ENCODE measurements around the gene MAPK8IP1.

The MAPK8IP1 gene

DNA sequence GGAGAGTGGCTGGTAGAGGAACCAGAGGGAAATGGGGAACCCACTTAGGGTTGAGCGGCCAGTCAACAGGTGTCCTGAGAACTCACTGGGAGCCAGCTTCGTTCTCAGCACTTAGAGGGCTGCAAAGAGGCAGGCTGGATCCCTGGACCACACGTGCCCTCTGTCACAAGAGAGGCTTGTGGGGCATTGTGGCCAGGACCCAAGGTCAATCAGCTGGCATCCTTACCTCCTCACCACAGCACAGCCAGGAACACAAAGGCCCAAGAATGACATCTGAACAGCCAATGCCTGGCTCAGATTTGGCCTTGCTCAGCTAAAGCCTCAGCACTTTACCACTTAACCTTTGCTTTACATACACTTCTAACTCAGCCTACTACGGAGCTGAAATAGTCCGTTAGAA, 7.4 kb downstream of the MAPK8IP1 start:
- TF ChIP-seq REST (IDR thresholded peaks at IDR 0.05; ENCODE audit: insufficient replicate concordance, low read depth) (no peak), SPI1 (IDR thresholded peaks at IDR 0.05; ENCODE audit: borderline replicate concordance, low read depth) (no peak), GABPA (IDR thresholded peaks at IDR 0.05; ENCODE audit: low read depth) (no peak), POLR2AphosphoS5 (IDR thresholded peaks at IDR 0.05; ENCODE audit: low read depth) (no peak)
- TF ChIP-seq, protein P1, sequence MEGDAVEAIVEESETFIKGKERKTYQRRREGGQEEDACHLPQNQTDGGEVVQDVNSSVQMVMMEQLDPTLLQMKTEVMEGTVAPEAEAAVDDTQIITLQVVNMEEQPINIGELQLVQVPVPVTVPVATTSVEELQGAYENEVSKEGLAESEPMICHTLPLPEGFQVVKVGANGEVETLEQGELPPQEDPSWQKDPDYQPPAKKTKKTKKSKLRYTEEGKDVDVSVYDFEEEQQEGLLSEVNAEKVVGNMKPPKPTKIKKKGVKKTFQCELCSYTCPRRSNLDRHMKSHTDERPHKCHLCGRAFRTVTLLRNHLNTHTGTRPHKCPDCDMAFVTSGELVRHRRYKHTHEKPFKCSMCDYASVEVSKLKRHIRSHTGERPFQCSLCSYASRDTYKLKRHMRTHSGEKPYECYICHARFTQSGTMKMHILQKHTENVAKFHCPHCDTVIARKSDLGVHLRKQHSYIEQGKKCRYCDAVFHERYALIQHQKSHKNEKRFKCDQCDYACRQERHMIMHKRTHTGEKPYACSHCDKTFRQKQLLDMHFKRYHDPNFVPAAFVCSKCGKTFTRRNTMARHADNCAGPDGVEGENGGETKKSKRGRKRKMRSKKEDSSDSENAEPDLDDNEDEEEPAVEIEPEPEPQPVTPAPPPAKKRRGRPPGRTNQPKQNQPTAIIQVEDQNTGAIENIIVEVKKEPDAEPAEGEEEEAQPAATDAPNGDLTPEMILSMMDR (IDR thresholded peaks at IDR 0.05; ENCODE audit: insufficient read depth, low read length), result no peak
- DNase-seq (ENCODE audit: low read depth in 1 of 2, low spot score in 1 of 2), result no peak
- H3K27ac ChIP-seq (replicated peaks), result no peak overlapping the region
- peaks cover 5% of the 10 kb centered on the region for H3K27me3 ChIP-seq (ENCODE audit: insufficient read depth, poor library complexity, severe bottlenecking)
- no peak overlapping the region for H3K4me3 ChIP-seq (replicated peaks; ENCODE audit: insufficient read depth, low read length)

DNA sequence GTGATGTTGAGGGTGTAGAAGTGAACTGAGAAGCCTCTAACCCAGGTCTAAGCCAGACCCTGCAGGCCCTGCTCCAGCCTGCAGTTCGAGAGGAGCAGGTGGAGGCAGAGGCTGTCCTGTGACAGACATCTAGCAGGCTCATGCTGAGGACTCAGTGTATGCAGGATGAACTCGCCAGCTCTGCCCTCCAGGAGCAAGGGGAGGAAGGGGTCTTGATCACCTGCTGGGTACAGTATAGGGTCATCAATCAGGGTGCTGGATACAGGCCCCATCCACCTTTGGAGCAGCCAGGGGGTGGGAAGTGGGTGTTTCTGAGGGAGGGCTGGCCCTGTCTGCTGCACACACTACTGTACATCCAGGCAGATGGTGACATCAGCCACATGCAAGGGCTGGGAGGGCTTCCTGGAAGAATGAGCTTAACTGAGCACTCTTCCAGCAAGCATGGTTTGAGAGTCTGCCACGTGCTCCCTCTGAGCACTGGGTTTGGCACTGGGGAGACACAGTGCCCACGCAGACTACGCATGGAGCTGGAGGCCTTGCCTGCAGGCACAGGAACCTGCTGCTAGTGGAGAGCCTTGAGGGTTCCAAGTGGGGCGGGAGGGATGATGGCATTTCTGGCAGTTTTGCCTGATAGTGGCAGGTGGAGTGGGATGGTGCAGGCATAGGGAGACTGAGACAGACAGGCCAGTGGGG, 9.2 kb downstream of the MAPK8IP1 start:
- Histone ChIP-seq H3K4me3 (replicated peaks; ENCODE audit: insufficient read depth, low read length) (no peak overlapping the region), H3K27me3 (ENCODE audit: insufficient read depth, poor library complexity, severe bottlenecking) (peaks cover 18% of the 10 kb centered on the region), H3K27ac (replicated peaks) (no peak overlapping the region)
- TF ChIP-seq POLR2AphosphoS5 (IDR thresholded peaks at IDR 0.05; ENCODE audit: low read depth) (no peak), SPI1 (IDR thresholded peaks at IDR 0.05; ENCODE audit: borderline replicate concordance, low read depth) (no peak), GABPA (IDR thresholded peaks at IDR 0.05; ENCODE audit: low read depth) (no peak)
- TF ChIP-seq, protein P1 (IDR thresholded peaks at IDR 0.05; ENCODE audit: insufficient read depth, low read length), result no peak
- DNase-seq (ENCODE audit: low read depth in 1 of 2, low spot score in 1 of 2), result no peak

- H3K4me3 ChIP-seq (replicated peaks; ENCODE audit: insufficient read depth, low read length), result no peak overlapping the region
- DNase-seq (ENCODE audit: low read depth in 1 of 2, low spot score in 1 of 2), result no peak
- peaks cover 24% of the 10 kb centered on the region for H3K27me3 ChIP-seq (ENCODE audit: insufficient read depth, poor library complexity, severe bottlenecking)
- TF ChIP-seq SPI1 (IDR thresholded peaks at IDR 0.05; ENCODE audit: borderline replicate concordance, low read depth) (no peak), REST (IDR thresholded peaks at IDR 0.05; ENCODE audit: insufficient replicate concordance, low read depth) (no peak), POLR2AphosphoS5 (IDR thresholded peaks at IDR 0.05; ENCODE audit: low read depth) (no peak), GABPA (IDR thresholded peaks at IDR 0.05; ENCODE audit: low read depth) (no peak)
- TF ChIP-seq, protein P1 (IDR thresholded peaks at IDR 0.05; ENCODE audit: insufficient read depth, low read length), result no peak
- no peak overlapping the region for H3K27ac ChIP-seq (replicated peaks)
Observed at GRCh38 chr11:45895553-45896259, 10.3 kb downstream of the MAPK8IP1 start.

Measured in HL-60 (cell line).